ENCODE results near the gene SIGLEC1. TPM values are rescaled to one million over a fixed set of nuclear protein-coding genes. Genes with fewer than 3 reads are reported as not detected.

The SIGLEC1 gene
- total and polyA plus RNA-seq, 2 donors (not counting 1 experiment from before 2014, with no cell fraction given): 0.06 to 0.15 TPM

DNA sequence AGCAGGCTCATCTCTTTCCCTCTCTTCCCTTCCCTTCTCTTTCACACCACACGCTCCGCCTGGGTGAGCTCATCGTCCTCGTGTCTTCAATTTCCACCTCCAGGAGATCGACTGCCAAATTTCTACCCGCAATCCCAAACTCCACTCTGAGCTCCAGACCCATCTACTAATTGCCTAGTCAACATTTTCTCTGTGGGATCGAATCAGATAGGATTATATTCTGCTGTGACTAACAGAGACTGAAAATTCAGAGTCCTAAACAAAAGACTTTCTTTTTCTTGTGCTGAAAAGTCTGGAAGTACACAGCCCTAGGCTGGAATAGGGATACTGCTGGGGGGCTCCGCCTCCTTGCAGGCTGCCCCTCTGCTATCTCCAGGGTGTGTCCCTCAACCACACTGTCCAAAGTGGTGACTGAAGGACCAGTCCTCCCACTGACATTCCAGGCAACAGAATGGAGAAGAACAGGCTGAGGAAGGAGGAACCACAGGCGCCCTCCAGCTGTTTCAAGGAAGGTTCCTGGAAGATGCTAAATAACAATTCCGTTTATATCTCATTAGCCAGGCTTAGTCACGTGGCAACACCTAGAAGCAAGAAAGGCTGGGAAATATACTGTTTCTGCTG is 15.1 kb upstream of the SIGLEC1 start:
- 71% methylated on average over 9 of the region's 11 CpGs for WGBS (ENCODE audit: insufficient coverage)
- Histone ChIP-seq H4K20me1 (ENCODE audit: control insufficient read depth, insufficient read depth, low read length, poor library complexity, severe bottlenecking) (no peaks in the 10 kb centered on the region), H3K4me3 (ENCODE audit: control extremely low read depth in 1 of 5, extremely low read depth in 1 of 5, insufficient read depth in 1 of 5, low read depth in 2 of 5, low read length in 4 of 5) (no peak overlapping the region), H3K79me2 (ENCODE audit: control insufficient read depth, insufficient read depth, low read length) (no peaks in the 10 kb centered on the region), H3K27me3 (replicated peaks in 1 of 4; ENCODE audit: control extremely low read depth in 1 of 4, control insufficient read depth in 3 of 4, insufficient read depth in 4 of 4, low read length in 3 of 4) (peaks cover 0 to 34% (median 5%) of the 10 kb centered on the region in 4 experiments), H3K27ac (ENCODE audit: low read length in 2 of 2) (no peak overlapping the region), H3K4me1 (ENCODE audit: control insufficient read depth in 2 of 2, insufficient read depth in 2 of 2, low read length in 2 of 2) (no peaks in the 10 kb centered on the region), H3K9me3 (ENCODE audit: control extremely low read depth in 1 of 3, control insufficient read depth in 2 of 3, insufficient read depth in 1 of 3, low read length in 2 of 3) (no peaks in the 10 kb centered on the region), H3K9ac (ENCODE audit: low read length) (no peak overlapping the region), H3K36me3 (replicated peaks in 1 of 2; ENCODE audit: control extremely low read depth in 1 of 2, control insufficient read depth in 1 of 2, extremely low read depth in 1 of 2, insufficient read depth in 2 of 2, low read length in 1 of 2) (no peaks in the 10 kb centered on the region), H2AFZ (ENCODE audit: insufficient read depth, low read depth, low read length, poor library complexity, severe bottlenecking) (no peak overlapping the region), H3K4me2 (replicated peaks; ENCODE audit: low read depth, low read length, poor library complexity, severe bottlenecking) (no peak overlapping the region)
- Mint-ChIP-seq H3K27me3 (peaks cover 49% of the 10 kb centered on the region), H3K4me3 (no peak overlapping the region), H3K27ac (no peak overlapping the region), H3K4me1 (peaks cover 5% of the 10 kb centered on the region), H3K9me3 (ENCODE audit: insufficient read depth) (no peaks in the 10 kb centered on the region)
- intact Hi-C loops (cut with micrococcal nuclease): no loop called here
- no peak for DNase-seq
- no peak for ATAC-seq (ENCODE audit: low read depth)
- POLR2A ChIA-PET: no interaction called here
- CTCF ChIA-PET: no interaction called here
- TF ChIP-seq, protein P1, sequence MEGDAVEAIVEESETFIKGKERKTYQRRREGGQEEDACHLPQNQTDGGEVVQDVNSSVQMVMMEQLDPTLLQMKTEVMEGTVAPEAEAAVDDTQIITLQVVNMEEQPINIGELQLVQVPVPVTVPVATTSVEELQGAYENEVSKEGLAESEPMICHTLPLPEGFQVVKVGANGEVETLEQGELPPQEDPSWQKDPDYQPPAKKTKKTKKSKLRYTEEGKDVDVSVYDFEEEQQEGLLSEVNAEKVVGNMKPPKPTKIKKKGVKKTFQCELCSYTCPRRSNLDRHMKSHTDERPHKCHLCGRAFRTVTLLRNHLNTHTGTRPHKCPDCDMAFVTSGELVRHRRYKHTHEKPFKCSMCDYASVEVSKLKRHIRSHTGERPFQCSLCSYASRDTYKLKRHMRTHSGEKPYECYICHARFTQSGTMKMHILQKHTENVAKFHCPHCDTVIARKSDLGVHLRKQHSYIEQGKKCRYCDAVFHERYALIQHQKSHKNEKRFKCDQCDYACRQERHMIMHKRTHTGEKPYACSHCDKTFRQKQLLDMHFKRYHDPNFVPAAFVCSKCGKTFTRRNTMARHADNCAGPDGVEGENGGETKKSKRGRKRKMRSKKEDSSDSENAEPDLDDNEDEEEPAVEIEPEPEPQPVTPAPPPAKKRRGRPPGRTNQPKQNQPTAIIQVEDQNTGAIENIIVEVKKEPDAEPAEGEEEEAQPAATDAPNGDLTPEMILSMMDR (IDR thresholded peaks at IDR 0.05): no peak
- TF ChIP-seq EZH2 (IDR thresholded peaks at IDR 0.05; ENCODE audit: borderline replicate concordance, insufficient read depth, low read depth, low read length, poor library complexity, severe bottlenecking): no peak

DNA sequence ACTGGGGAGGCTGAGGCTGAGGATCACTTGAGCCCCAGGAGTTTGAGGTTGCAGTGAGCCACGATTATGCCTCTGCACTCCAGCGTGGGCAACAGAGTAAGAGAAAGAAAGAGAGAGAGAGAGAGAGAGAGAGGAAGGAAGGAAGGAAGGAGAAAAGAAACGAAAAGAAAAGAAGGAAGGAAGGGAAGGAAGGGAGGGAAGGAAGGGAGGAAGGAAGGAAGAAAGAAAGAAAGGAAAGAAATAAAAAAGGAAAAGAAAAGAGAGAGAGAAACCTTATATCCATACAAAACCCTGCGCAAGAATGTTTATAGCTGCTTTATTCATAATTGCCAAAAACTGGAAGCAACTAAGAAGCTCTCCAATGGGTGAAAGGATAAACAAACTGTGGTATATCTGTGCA is 12.0 kb upstream of the SIGLEC1 start:
- no peak for DNase-seq
- Histone ChIP-seq H3K4me1 (ENCODE audit: control insufficient read depth in 2 of 2, insufficient read depth in 2 of 2, low read length in 2 of 2) (no peaks in the 10 kb centered on the region), H4K20me1 (ENCODE audit: control insufficient read depth, insufficient read depth, low read length, poor library complexity, severe bottlenecking) (no peaks in the 10 kb centered on the region), H3K9ac (ENCODE audit: low read length) (no peak overlapping the region), H3K4me2 (replicated peaks; ENCODE audit: low read depth, low read length, poor library complexity, severe bottlenecking) (no peak overlapping the region), H3K9me3 (ENCODE audit: control extremely low read depth in 1 of 3, control insufficient read depth in 2 of 3, insufficient read depth in 1 of 3, low read length in 2 of 3) (peaks cover 0 to 1% (median 0%) of the 10 kb centered on the region in 3 donors), H2AFZ (ENCODE audit: insufficient read depth, low read depth, low read length, poor library complexity, severe bottlenecking) (no peak overlapping the region), H3K36me3 (replicated peaks in 1 of 2; ENCODE audit: control extremely low read depth in 1 of 2, control insufficient read depth in 1 of 2, extremely low read depth in 1 of 2, insufficient read depth in 2 of 2, low read length in 1 of 2) (no peaks in the 10 kb centered on the region), H3K79me2 (ENCODE audit: control insufficient read depth, insufficient read depth, low read length) (no peaks in the 10 kb centered on the region), H3K27ac (ENCODE audit: low read length in 2 of 2) (no peak overlapping the region), H3K27me3 (replicated peaks in 1 of 4; ENCODE audit: control extremely low read depth in 1 of 4, control insufficient read depth in 3 of 4, insufficient read depth in 4 of 4, low read length in 3 of 4) (peaks cover 0 to 21% (median 1%) of the 10 kb centered on the region in 4 experiments), H3K4me3 (ENCODE audit: control extremely low read depth in 1 of 5, extremely low read depth in 1 of 5, insufficient read depth in 1 of 5, low read depth in 2 of 5, low read length in 4 of 5) (no peak overlapping the region)
- H3K4me1 Mint-ChIP-seq: no peaks in the 10 kb centered on the region
- ChIA-PET POLR2A (interaction anchor here (0.7 kb wide), 1 partner anchor 1491 kb away, joined by 4 read pairs; no protein-coding TSS in a partner anchor), CTCF (interaction anchor here (1.3 kb wide), 1 partner anchor 14 kb away, joined by 3 read pairs; no protein-coding TSS in a partner anchor)
- TF ChIP-seq, protein P1 (IDR thresholded peaks at IDR 0.05): no peak
- no peak for TF ChIP-seq EZH2 (IDR thresholded peaks at IDR 0.05; ENCODE audit: borderline replicate concordance, insufficient read depth, low read depth, low read length, poor library complexity, severe bottlenecking)
- H3K4me3 Mint-ChIP-seq: no peak overlapping the region
- ATAC-seq (ENCODE audit: low read depth): no peak
- WGBS (ENCODE audit: insufficient coverage): 84% methylated on average over 2 of the region's 4 CpGs
- no peak overlapping the region for H3K27ac Mint-ChIP-seq
- H3K27me3 Mint-ChIP-seq: peaks cover 49% of the 10 kb centered on the region
- intact Hi-C loops (cut with micrococcal nuclease): no loop called here
- H3K9me3 Mint-ChIP-seq (ENCODE audit: insufficient read depth): no peaks in the 10 kb centered on the region

All from B cell (primary cell).